ENCODE measurements around the gene DHX58.

- TF ChIP-seq CTCF (conservative IDR thresholded peaks at IDR 0.05; ENCODE audit: low read length) (no peak), EZH2phosphoT487 (IDR thresholded peaks at IDR 0.05; ENCODE audit: borderline replicate concordance) (no peak)
Measured at GRCh38 chr17:42129109-42129837, 16.8 kb upstream of the DHX58 start.
